GM18951 (cell line): ENCODE results near the gene AFG1L.
"Not testable (repeated sequence)": the region's sequence is repeated elsewhere in the genome, so short reads cannot be mapped to it uniquely, and the experiment has no call there.

Experiments used
- POLR2A ChIP-seq: IDR thresholded peaks from 4 replicates; pipeline ENCODE4 v1.6.1; 2011; ENCODE audit warnings: mild to moderate bottlenecking; ENCODE audit not compliant: insufficient read length, insufficient read depth; ENCODE audit errors: extremely low read depth
- in situ Hi-C: fragments of 300-500 bp; cut with MboI; formaldehyde crosslinking; loops from one replicate; pipeline ENCODE4 v1.12.0; 2022; ENCODE audit warnings: low sequenced_read_pairs, mixed read lengths, inconsistent platforms; ENCODE audit not compliant: unreplicated experiment

Gene AFG1L

GRCh38 chr6:108309844-108310243, 15.0 kb downstream of the AFG1L start:
- in situ Hi-C loops = no loop called here
- no peak for TF ChIP-seq POLR2A

- in situ Hi-C loops = no loop called here
- TF ChIP-seq POLR2A = no peak
Observed at GRCh38 chr6:108312605-108313004, 17.8 kb downstream of the AFG1L start.

- in situ Hi-C loops = no loop called here
- TF ChIP-seq POLR2A = no peak
Observed at GRCh38 chr6:108321253-108321747, 26.4 kb downstream of the AFG1L start.

GRCh38 chr6:108322728-108323127, 27.9 kb downstream of the AFG1L start:
- no peak for TF ChIP-seq POLR2A
- in situ Hi-C loops = no loop called here

GRCh38 chr6:108323710-108324466, 29.0 kb downstream of the AFG1L start:
- TF ChIP-seq POLR2A = no peak
- in situ Hi-C loops = no loop called here

DNA sequence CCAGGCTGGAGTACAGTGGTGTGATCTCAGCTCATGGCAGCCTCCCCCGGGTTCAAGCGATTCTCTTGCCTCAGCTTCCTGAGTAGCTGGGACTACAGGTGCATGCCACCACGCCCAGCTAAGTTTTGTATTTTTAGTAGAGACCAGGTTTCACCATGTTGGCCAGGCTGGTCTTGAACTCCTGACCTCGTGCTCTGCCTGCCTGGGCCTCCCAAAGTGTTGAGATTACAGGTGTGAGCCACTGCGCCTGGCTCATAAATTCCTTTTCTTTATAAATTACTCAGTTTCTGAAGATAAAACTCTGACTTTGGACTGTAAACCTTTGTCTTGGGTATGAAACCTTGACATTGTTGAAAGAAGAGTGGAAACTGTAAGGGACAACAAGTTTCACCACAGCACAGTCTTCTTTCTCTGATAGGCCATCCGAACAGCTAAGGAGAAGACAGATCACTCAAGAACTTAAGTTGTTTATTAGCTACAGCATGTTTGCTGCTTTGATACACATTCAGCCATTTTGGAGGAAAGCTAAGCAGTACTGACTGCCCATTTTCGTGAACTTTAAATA, 35.4 kb downstream of the AFG1L start:
- in situ Hi-C loops = not testable (repeated sequence)

- no peak for TF ChIP-seq POLR2A
- in situ Hi-C loops = no loop called here
Observed at GRCh38 chr6:108330806-108331205, 36.0 kb downstream of the AFG1L start.

DNA sequence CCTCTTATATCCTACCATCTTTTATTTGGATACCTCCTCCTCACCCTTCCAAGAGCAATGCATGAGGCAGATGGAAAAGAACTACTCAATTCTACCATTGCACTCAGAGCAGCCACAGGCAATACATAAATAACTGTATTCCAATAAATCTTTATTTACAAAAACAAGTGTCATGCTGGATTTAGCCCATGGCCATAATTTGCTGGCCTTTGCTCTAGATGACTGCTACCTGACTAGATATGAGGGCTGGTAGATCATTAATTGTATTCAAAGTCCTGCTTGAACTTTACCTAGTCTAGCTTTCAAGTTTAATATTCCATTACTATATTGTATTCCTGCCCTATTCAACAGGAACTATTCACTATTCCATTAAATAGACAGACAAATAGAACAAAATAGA, 37.1 kb downstream of the AFG1L start:
- TF ChIP-seq POLR2A = no peak
- in situ Hi-C loops = no loop called here

DNA sequence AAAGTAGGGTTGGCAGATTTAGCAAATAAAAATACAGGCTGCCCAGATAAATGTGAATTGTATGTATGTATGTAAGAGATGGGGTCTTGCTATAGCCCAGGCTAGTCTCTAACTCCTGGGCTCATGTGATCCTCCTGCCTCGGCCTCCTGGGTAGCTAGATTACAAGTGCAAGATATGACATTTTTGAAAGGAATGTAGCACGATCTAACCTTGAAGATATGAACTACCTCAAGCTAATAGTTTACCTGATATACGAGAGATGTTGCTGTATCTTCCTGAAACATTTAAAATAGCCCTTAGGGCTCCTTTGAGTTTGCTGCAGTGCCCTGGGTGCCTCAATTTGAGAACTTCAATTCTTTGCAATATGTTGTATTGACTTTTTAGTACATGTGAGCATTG, 42.1 kb downstream of the AFG1L start:
- in situ Hi-C loops = no loop called here

DNA sequence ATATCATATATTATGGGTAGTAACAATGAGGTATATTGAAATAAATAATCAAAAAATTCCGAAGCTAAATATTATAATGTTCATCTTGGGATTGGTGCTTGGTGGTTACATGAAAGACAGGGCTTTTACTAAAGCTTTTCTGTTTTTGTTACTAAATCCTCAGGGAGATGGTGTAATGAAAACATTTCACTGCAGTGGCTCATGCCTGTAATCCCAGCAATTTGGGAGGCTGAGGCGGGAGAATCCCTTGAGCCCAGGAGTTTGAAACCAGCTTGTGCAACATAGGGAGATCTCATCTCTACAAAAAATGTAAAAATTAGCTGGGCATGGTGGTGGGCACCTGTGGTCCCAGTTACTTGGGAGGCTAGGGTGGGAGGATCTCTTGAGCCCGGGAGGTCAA, 42.9 kb downstream of the AFG1L start:
- in situ Hi-C loops = no loop called here

More for the DNA sequence above, 42.1 kb downstream of the AFG1L start:
- no peak for TF ChIP-seq POLR2A

GRCh38 chr6:108341372-108341771, 46.5 kb downstream of the AFG1L start:
- in situ Hi-C loops = no loop called here
- no peak for TF ChIP-seq POLR2A

More for the DNA sequence above, 42.9 kb downstream of the AFG1L start:
- TF ChIP-seq POLR2A = no peak

DNA sequence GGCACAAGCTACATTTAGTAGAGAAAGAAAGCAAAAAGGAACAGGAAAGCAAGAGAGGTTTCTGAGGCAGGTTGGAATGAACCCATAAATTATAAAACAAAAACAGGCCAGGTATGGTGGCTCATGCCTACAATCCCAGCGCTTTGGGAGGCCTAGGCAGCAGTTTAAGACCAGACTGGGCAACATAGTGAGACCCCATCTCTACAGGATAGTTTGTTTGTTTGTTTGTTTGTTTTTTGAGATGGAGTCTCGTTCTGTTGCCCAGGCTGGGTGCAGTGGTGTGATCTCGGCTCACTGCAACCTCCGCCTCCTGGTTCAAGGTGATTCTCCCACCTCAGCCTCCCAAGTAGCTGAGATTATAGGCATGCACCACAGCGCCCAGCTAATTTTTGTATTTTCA, 49.0 kb downstream of the AFG1L start:
- in situ Hi-C loops = no loop called here
- no peak for TF ChIP-seq POLR2A

DNA sequence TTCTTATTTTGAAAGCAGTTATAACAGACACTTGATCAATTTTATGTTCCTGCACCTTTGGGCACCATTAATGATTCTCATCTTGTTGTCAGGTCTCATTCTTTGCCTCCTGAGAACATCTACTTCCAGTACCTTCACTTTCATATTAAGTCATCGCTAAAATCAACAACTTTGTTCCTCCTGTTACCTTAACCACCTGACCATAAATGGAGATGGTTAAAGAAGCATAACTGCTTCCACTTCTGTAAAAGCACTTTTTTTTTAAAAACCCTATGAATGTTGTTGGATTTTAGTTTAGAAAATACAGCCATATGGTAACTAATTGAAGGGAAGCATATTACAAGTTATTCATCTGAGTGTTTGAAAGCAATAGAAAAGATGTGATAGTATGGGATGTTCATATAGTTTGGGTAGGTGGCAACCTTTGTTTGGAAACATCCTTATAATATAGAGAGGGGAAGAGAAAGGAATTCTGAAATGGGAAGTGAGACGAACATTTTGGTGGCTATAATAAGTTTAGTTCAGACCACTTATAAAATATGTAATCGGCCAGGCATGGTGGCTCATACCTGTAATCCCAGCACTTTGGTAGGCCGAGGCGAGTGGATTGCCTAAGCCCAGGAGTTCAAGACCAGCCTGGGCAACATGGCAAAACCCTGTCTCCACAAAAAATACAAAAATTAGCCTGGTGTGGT, 53.9 kb downstream of the AFG1L start:
- TF ChIP-seq POLR2A = no peak

DNA sequence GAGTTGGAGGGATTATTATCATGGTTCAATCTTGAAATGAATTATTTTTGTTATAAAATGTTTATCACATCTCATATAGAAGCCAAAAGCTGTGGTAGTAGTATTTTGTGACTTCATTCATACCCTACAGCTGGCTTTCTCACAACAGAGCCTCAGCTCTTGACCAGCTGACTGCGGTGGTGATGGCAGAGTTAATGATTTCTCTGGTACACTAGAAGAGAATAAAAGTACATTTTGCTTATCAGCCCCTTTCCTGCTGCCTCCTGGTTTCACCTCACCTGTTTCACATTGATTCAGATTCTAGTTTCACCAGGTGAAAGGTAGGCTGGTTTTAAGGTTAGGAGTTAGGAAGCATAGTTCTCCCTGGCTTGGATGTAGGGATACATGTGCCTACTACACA, 55.7 kb downstream of the AFG1L start:
- in situ Hi-C loops = no loop called here
- TF ChIP-seq POLR2A = no peak

More for the DNA sequence above, 53.9 kb downstream of the AFG1L start:
- in situ Hi-C loops = no loop called here

DNA sequence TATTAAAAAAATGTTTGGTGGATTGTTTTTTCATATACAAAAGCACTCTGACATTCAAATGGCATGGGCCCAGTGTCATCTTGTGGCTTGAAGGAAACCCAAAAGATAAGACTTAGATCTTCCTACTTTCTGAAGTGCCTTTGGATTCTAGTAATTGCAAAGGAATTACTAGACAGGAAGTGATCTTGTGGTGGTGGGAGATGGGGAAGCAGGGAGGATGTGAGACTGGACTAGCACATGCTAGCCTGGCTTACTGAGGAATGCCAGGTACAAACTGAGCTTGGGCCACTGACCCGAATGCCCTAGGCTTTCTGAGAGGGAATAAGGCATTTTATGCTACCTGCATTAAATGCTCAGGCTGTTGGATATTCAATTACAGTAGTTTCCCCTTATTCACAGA, 59.0 kb downstream of the AFG1L start:
- in situ Hi-C loops = no loop called here
- TF ChIP-seq POLR2A = no peak
